ENCODE data around the gene NNT.

GRCh38 chr5:43560128-43560527 is 42.9 kb upstream of the NNT start:
- TF ChIP-seq CTCF (IDR thresholded peaks at IDR 0.05; ENCODE audit: poor library complexity): no peak
- TF ChIP-seq EZH2 (IDR thresholded peaks at IDR 0.05; ENCODE audit: borderline replicate concordance): no peak
